Measurements from ENCODE around the gene XRCC3.

XRCC3 gene

DNA sequence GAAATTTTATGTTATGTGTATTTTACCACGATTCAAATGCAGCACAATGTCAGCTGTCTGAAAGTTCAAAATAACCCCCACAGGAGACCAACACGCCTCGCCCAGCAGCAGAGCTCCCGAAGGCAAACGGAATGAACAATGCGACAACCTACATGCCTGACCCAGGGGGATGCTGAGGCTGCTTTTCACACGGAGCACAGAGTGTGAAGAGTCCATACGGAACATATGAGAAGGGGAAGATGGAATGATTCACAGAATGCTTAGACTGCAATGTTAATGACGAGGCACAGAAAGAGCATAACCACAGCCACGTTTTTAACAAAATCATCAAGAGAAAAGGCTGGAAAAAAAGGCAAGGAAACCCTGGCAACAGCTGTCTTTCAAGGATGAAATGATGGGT is 22.9 kb upstream of the XRCC3 start:
- no peak for DNase-seq

DNA sequence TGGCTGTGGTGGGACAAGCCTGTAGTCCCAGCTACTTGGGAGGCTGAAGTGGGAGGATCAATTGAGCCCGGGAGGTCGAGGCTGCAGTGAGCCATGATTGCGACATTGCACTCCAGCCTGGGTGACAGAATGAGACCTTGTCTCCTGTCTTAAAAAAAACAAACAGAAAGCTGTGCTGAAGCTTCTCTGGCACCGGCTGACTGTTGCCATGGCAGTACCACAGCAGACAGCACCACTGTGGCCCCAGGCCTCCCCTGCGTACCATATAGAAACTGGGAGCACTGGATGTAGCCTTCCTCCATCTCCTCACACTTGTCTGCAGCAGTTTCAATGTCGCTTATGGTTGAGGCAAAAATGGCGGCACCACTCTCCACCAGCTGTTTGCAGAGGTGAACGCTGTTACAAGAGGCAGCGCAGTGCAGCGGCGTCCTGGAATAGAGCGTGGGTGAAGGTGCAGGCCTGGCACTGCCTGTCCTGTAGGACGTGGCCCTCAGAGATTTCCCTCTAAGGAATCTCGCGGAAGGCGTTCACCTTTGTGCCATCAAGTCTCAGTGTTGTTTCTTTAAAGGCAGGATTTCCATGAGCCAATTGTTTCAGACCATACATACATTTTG is 22.3 kb upstream of the XRCC3 start:
- no peak for DNase-seq

- no peak for DNase-seq
These were observed 21.5 kb upstream of the XRCC3 start for GRCh38 chr14:103736546-103737431.

DNA sequence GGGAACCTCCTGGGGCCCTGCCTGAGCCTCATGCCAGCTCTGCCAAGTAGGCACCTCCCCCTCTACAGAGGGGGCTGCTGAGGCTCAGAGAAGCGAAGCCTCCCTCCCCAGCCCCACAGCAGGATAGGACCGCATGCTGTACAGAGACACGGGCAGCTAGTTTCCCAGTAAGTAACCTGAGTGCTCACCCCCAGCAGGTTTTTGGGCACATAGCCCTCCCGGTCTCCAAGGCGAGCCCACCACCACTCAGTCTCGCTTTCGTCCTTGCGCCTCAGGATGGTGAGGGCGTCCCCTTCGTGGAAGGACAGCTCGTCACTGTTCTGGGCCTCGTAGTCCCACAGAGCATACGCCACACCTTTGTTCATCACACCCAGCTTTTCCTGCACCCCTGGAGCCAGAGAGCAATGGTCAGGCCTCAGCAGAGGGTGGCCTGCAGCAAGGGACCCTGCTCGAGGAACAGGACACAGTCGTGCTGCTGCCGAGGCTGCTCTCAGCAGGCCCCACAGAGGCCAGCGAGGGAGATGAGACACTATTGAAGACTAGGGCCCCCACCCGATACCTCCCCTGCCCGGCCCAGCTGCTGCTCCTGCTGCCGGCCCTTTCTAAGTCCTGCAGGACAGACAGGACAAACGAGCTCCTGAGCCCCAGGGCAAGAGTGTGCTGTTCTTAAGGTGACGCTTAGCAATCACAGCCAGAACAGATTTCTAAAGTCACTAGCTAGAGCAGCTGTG is 20.7 kb upstream of the XRCC3 start:
- no peak for DNase-seq

- no peak for DNase-seq
These were observed 20.2 kb upstream of the XRCC3 start for GRCh38 chr14:103735439-103735814.

- DNase-seq, result no peak
These were observed 19.8 kb upstream of the XRCC3 start for GRCh38 chr14:103735022-103735421.

DNA sequence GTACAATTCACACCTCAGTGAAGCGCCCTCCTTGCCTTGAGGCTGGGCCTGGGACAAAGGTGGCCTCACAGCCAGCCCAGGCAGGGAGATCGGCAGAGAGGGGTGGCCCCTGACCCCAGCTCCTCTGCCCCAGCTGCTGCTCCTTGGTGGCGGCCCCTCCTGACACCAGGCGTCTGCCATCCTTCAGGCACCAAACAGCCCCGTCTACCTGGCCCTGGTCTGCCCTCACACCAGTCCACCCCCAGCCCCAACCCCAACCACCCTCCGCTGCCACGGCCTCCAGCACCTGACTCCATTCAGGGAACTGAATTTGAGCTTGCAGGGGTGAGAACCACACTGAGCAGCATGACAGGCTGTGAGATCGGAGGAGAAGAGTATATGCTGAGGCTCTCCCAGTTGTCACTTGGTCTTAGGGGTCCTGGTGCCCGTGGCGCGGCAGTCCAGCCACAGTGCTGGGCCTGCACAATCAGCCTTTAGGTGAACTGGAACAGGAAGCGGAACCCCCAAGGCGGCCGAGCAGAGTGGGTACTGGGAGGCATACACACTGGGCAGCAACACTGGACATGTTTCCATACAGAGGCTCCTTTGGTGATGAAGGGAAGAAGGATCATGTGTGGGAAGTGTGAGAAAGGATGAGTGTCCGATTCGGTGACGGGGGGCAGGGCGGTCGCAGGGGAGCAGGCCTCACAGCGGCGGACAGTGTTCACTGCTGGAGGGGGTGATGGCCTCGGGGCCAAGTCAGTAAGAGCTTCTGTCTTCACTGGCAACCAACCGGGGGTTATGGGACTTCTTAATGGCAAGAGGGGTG is 19.0 kb upstream of the XRCC3 start:
- DNase-seq, result no peak

GRCh38 chr14:103733651-103734050 is 18.4 kb upstream of the XRCC3 start:
- DNase-seq, result no peak

DNA sequence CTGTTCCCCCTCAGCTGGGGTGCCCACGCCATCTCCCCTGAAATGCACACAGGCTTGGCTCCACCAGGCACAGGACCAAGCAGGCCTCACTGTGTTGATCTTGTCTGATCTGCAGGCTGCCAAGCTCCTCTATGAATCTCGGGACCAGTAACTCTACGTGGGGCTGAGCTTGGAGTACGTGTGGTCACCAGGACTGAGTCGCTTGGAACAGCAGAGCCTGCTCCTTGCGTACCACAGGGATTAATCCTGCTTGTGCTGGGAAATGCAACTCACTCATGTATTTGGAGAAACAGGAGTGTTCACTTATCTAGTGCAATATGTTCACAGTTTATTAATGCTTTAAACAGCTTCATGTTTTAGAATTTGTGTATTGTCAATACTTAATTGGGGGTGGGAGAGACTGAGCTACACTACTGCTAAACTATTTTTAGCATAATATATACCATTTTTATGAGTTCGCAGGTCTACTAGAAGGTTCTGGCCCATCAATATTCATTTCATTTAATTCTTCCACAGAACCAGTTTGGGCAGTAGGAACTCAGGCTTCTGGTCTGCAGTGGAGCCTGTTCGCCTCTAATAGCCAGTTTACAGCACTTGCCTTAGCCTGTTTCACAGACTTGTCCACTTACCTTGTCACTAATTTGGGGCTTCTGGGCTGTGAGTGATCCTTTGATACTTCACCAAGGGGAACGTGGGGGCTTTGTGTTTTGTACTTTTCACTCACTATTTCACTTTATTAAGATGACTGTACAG is 17.8 kb upstream of the XRCC3 start:
- DNase-seq, result no peak

- DNase-seq, result no peak
These were observed 16.9 kb upstream of the XRCC3 start for GRCh38 chr14:103731916-103732867.

- DNase-seq, result no peak
These were observed 16.2 kb upstream of the XRCC3 start for GRCh38 chr14:103731481-103731880.

GRCh38 chr14:103730490-103731035 is 15.3 kb upstream of the XRCC3 start:
- no peak for DNase-seq

GRCh38 chr14:103729496-103730448 is 14.5 kb upstream of the XRCC3 start:
- DNase-seq, result no peak

DNA sequence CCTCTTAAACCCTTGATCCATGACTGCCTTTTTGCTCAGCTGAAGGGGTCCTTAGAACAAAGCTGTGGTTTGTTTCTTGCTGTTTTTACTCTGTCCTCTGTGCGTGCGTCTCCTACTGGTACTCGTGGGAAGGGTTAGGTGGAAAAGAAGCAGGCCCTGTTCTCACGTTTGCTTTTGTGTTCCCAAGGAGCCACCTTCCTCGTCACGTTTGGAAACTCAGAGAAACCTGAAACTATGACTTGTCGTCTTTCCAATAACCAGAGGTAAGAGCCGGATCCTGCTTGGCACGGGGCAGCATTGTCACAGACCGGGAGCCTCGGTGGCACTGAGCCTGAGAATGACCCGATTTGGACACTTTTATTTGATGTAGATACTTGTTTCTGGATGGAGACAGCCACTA is 13.5 kb upstream of the XRCC3 start:
- DNase-seq, result no peak

GRCh38 chr14:103728141-103728540 is 12.9 kb upstream of the XRCC3 start:
- no peak for DNase-seq

DNA sequence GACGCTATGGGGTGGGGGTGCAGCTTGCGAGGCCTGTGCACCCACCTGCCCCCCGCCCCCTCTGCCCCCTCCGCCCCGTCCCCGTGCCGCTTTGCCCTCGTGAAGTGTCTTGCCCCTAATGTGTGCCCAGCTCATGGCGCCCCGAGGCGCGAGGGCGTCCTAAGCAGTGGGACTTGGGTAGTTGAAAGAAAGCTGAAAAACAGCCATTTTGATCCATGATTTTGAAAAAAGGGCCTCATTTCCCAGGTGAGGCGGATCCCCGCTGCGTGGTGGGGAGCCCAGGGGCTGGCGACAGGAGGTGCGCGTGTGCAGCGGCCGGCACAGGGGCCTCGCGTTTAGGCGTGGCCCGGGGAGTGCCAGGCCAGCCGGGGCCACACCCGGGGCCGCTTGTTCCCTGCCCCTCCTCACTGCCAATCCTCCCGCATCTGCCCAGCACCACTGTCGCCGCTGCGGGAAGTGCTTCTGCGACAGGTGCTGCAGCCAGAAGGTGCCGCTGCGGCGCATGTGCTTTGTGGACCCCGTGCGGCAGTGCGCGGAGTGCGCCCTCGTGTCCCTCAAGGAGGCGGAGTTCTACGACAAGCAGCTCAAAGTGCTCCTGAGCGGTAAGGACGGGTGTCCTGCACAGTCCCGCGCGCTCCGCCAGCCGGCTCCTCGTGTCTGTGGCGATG is 12.2 kb upstream of the XRCC3 start:
- no peak for DNase-seq

GRCh38 chr14:103726474-103726873 is 11.2 kb upstream of the XRCC3 start:
- DNase-seq, result no peak

DNA sequence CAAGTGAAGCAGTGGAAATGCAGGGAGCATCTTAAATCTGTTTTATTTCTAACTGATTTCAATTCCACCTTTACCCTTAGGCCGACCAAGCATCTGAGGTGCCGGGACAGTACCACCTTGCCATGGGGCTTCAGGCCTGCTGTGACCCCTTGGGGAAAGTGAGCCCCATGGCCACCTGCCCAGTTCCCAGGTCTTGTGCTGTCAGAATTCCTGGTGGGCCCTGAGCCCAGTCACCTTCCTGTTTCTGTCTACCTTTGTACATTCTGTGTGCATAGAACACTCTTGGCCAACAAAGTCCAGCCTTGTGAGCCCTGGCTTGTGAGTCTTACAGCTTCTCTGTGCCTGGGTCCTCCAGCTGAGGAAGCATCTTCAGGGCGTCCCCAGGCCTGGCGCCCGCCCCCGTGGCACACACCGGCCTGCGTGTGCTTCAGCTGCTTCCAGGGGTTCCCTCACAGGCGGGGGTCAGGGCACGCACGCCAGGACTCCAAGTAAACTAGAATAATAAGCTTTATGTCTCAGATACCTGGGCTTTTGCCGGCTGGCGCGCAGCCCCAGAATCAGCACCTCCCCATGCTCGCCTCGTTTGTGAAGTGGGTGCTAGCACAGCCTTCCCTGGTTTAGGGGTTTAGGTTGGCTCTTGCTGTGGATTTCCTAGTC is 10.6 kb upstream of the XRCC3 start:
- no peak for DNase-seq
